SK-N-SH treated with all-trans-retinoic acid at 6 μM for 48 hours (cell line): Measurements from ENCODE around the gene TPRN.

Source experiments
- BACH2 ChIP-seq: fragments of 250-450 bp; sonication (Bioruptor Pico); IDR thresholded peaks from 2 replicates; pipeline ENCODE4 v1.9.0; 2021; ENCODE audit warnings: mild to moderate bottlenecking, borderline replicate concordance
- CSDC2 ChIP-seq: fragments of 250-450 bp; sonication (Bioruptor Pico); IDR thresholded peaks from 2 replicates; pipeline ENCODE4 v1.5.0; 2020; ENCODE audit warnings: mild to moderate bottlenecking, moderate library complexity
- TCF4 ChIP-seq: fragments of 250-450 bp; sonication (Bioruptor Pico); IDR thresholded peaks from 2 replicates; pipeline ENCODE4 v1.8.0; 2021; ENCODE audit warnings: mild to moderate bottlenecking, moderate library complexity, borderline replicate concordance
- TSHZ2 ChIP-seq: fragments of 250-450 bp; sonication (Bioruptor Pico); IDR thresholded peaks from 2 replicates; pipeline ENCODE4 v1.5.0; 2020; ENCODE audit warnings: mild to moderate bottlenecking, moderate library complexity
- ZC3H10 ChIP-seq: fragments of 250-450 bp; sonication (Bioruptor Pico); IDR thresholded peaks from 2 replicates; pipeline ENCODE4 v1.5.1; 2021; ENCODE audit warnings: mild to moderate bottlenecking, moderate library complexity
- TF ChIP-seq, protein P1 (sequence below): fragments of 250-450 bp; sonication (Bioruptor Pico); IDR thresholded peaks from 2 replicates; pipeline ENCODE4 v1.5.1; 2020; ENCODE audit warnings: low read depth, mild to moderate bottlenecking, moderate library complexity

DNA sequence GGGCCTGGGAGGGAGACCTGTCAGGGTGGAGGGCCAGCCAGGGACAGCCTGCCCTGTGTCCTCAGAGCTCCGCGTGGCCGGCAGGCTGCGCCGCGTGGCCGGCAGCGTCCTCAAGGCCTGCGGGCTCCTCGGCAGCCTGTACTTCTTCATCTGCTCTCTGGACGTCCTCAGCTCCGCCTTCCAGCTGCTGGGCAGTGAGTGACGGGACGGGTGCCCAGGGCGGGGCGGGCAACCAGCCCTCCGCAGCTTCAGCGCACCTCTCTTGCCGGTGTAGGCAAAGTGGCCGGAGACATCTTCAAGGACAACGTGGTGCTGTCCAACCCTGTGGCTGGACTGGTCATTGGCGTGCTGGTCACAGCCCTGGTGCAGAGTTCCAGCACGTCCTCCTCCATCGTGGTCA is 32.0 kb upstream of the TPRN start:
- TF ChIP-seq TCF4 (CRISPR knock-in tag): no peak
- TF ChIP-seq TSHZ2: no peak
- no peak for TF ChIP-seq ZC3H10
- TF ChIP-seq, protein P1, sequence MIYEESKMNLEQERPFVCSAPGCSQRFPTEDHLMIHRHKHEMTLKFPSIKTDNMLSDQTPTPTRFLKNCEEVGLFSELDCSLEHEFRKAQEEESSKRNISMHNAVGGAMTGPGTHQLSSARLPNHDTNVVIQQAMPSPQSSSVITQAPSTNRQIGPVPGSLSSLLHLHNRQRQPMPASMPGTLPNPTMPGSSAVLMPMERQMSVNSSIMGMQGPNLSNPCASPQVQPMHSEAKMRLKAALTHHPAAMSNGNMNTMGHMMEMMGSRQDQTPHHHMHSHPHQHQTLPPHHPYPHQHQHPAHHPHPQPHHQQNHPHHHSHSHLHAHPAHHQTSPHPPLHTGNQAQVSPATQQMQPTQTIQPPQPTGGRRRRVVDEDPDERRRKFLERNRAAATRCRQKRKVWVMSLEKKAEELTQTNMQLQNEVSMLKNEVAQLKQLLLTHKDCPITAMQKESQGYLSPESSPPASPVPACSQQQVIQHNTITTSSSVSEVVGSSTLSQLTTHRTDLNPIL: no peak
- no peak for TF ChIP-seq CSDC2 (CRISPR knock-in tag)
- no peak for TF ChIP-seq BACH2 (CRISPR knock-in tag)
